IMR-90 (cell line): ENCODE data around the gene ABCC5.

Experiments used
- BHLHE40 ChIP-seq: fragments of 150-350 bp; IDR thresholded peaks from 2 replicates; pipeline ENCODE4 v1.6.1; 2016; ENCODE audit warnings: mild to moderate bottlenecking, low read depth, low read length
- POLR2A ChIP-seq: IDR thresholded peaks from 2 replicates; pipeline ENCODE4 v1.6.1; 2012; ENCODE audit warnings: mild to moderate bottlenecking, low read depth, low read length

GRCh38 chr3:184045995-184046394 is 28.3 kb upstream of the ABCC5 start:
- no peak for TF ChIP-seq BHLHE40
- no peak for TF ChIP-seq POLR2A
